T1000 (cell line): Measurements from ENCODE around the gene ACTR1A.

Source experiments
- DNase-seq: peaks from one replicate; lab custom pipeline; 2025; ENCODE audit warnings: mixed read lengths; lab: John Stamatoyannopoulos, UW

Gene ACTR1A

DNA sequence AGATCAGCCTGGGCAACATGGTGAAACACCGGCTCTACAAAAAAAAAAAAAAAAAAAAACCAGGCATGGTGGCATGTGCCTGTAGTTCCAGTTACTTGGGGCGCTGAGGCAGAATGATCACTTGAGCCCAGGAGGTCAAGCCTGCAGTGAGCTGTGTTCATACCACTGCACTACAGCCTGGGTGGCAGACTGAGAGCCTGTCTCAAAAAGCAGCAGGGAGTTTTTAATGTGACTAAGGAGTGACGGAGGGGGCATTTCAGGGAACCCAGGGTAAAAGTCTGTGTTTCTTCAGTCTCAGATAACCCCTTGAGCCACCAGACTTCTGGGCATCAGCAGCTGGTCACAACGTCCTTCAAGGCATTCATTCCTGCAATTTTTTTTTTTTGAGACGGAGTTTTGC is 49.0 kb downstream of the ACTR1A start:
- no peak for DNase-seq

DNA sequence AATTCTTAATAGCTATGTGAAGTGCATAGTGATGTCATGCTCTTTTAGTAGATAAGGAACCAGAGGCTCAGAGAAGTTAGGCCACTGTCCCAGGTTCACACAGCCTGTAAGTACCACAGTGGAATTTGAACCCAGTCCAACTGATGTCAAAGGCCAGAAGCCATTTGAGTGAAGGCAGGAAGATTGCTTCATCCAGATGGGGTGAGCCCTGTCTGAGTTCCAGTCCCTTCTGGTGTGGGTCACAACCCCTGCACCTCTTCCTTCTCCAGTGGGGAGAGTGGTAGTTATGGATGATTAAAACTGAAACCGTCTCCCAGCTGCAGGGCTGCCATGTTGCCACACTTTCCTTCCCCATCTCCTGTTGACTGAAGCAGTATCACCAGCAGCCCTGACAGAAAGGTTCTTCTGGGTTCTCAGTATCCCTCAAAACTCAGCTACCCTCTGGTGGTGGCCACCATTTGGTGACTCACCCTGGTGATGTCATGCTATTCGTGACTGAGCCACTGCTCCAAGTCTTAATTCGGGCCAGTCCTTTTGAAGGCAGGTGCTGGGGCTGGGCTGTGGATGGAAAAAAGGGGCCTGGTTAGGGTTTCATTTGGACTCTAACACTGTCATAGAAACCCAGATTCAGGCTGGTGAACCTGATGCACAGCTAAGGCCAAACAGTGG is 49.7 kb downstream of the ACTR1A start:
- DNase-seq = no peak

DNA sequence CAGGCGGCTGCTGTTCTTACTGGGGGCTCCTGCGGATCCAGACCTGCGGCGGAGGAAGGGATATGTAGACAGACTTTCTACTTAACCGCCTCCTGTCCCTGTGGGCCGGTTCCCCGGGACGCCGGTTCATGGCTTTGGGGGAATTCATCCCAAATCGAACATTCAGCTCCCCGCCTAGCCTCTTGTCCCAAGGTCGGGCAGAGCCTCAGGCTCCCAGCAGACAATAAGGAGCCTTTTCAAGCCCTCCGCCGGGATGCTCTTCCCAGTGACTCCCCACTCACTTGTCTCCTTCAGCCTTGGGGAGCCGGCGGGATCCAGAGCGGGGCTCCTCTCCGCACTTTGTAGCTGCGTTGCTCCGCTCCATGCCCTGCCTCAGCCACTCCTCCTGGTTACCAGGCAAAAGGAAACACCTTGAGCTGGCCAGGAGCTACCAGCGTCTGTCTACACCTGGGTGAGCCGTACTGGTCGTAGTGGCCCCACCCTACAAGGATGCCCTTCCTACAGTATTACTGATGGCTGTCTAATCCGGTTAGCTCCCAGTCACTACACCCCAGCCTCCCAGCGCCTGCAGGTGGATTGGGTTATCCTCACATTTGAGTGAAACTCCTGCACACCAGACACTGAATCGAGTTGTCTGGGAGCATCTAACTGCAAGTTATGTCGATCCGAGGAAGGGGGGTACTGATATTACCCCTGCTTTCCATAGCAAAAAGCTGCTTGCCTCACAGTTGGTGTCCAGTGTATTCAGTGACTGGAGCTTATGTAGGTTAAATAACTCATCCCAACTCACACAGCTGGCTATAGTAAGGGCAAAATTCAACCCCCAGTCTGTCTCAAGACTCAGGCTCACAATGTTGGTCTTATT is 51.2 kb downstream of the ACTR1A start, which contains the start of gene C10orf95:
C10orf95 (minus strand) TSS at position 439 of the 865 bp plus-strand sequence. CDS start 450 bp downstream, outside the sequence.
- DNase-seq = no peak

DNA sequence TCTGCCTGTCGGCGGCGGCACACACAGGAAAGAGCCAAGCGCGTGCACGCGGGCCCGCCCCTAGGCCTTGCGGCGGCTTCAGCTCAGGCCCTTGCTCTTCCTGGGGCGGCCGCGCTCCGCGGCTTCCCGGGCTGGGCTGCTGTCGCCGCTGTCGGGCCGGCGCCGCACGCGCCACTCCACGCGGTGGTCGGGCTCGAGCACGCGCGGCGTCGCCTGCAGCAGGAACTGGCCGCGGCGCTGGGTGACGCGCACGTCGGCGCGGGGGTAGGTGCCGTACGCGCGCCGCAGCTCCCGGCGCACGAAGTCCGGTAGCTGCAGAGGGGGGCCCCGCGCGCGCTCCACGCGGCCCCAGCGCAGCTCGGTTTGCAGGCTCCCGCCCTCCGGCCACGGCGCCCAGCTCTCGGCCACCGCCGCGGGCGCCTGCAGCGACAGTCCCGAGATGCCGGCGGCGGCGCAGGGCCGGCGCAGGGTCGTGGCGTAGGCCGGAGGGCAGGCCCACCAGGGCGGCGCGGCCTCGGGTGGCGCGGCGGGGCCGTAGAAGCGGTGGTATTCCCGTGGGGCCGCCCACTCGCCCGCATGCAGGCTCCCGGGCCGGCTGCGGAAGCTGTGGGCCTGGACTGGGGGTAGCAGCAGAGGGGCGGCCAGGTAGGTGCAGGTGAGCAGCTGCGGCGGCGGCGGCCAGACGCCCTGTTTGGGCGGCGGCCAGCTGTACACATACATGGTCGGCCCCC is 52.0 kb downstream of the ACTR1A start:
- peak; percentile 17 for DNase-seq

DNA sequence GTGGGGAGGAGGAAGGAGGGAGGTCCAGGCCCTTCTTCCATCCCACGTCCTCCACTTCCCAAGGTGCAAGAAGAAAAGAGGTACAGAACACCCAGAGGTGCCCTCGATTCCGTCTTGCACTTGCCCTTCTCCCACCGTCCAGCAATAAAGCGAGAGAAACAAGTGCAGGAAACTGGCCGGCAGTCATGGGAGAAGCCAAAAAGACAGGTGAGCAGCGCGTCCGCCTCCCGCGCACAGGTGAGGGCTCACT is 52.5 kb downstream of the ACTR1A start:
- DNase-seq = no peak

DNA sequence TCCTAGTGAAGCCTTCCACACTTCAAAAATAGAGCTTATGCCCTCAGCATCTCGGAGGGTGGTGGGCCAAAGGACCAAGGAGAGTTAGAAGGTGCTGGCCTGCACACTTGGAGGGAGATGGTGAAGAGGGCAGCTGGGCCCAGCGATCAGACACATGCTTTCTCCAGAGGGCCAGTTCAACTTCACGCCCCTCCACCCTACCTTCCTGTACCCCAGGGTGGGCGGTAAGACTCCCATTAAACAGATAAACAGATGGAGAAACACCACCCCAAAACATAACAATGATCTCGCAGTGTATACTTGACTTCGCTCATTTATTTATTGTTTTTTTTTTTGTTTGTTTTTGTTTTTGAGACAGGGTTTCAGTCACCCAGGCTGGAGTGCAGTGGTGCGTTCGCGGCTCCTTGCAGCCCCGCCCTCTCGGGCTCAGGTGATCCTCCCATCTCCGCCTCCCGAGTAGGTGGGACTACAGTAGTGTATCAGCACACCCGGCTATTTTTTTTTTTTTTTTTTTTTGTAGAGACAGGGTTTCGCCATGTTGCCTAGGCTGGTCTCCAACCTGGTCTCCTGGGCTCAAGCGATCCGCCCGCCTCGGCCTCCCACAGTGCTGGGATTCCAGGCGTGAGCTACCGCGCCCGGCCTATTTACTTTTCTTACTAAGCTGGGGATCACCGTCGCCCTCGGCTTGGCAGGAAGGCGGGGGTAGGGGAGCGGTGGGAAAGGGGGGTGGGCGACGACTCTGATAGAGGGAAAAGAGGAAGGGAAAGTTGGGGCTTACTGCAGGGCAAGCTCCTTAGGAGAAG is 53.0 kb downstream of the ACTR1A start:
- no peak for DNase-seq

DNA sequence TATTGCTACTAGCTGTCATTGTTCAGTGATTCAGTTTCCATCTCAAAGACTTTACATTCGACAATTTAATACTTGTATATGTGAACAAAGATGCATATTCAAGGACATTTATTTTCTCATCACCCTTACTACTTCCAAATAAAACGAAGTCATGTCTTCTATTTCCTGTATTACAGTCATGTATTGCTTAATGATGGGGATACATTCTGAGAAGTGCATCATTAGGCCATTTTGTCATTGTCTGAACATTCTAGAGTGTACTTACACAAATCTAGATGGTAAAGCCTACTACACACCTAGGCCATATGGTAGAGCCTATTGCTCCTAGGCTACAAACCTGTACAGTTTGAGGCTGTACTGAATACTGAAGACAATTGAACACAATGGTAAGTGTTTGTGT is 57.7 kb downstream of the ACTR1A start:
- DNase-seq = no peak

DNA sequence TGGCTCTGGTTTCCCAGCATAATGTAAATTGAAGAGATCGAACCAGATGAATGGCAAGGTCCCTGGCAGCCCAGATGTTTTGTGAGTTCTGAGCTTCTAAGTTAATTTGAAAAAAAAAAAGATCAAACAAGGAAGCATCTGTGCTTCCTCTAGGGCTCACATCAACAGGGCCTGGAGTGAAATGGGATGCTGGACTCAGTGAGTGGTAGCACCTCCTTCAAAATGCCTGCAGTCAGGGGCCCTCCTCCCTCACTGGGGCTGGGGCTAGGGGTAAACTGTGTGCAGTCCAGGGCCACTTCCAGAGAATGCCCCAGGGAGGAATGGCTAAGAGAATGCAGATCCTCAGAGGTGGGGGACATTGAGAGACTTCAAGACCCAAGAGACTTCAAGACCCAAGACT is 64.1 kb downstream of the ACTR1A start:
- no peak for DNase-seq

DNA sequence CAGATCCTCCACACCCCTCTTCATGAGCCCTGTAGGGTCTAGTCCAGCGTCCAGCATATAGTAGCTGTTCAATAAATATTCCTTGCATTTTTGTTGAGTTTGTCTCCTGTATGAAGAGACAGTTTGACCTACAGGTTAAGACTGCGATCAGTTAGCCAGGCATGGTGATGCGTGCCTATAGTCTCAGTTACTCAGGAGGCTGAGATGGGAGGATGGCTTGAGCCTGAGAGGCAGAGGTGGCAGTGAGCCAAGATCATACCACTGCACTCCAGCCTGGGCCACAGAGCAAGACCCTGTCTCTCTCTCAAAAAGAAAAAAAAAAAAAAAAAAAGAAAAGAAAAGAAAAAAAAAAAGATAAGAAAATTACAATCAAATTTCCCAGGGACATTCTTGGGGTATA is 65.0 kb downstream of the ACTR1A start:
- DNase-seq = no peak

DNA sequence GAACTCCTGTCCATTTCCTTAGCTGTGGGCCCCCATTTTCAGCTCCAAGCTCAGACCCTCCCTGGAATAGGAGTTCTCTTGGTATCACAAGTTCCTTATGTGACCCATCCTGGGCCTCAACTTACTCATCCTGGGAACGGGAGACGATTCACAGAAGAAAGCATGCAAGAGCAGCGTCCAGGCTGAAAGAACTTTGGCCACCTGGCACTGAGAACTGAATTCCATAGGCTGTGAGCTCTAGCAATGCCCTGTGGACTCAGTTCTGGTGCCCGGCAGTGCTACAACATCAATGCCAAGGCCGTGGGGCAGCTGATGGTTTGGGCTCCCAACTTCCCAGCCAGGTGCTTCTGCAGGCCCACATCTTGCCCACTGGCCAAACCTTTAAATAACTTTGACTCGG is 66.2 kb downstream of the ACTR1A start:
- no peak for DNase-seq

DNA sequence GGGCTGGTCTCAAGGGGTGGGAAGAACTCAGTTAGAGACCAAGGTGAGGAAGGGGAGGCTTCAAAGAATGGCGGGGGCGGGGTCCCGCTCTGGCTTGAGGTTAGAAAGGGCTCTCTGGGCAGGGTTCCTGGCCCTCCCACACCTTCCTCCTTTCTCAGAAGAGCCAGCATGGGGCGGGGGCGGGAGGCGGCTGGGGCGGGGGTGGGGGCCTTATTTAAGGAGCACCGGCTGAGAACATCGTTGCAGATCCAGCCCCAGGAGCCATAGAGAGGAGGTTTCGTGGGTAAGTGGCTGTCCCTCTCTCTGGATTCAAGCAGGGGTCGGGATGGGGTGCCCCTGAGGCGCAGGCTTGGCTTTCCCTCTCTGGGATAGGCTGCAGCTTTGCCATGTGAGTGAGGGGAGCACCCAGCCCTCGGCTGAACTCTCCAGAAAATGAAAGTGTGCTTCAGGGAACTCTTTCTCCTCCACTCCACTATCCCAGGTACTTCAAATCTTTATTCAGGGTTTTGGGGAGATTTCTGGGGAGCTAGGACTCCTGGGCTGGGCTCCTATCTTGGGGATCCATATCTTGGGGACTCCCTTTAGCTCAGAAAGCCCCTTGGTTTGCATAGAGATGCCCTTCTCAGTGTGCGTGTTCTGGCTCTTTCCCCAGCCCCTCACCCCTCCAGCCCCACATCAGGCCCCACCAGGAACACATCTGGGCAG is 66.8 kb downstream of the ACTR1A start:
- DNase-seq = no peak

DNA sequence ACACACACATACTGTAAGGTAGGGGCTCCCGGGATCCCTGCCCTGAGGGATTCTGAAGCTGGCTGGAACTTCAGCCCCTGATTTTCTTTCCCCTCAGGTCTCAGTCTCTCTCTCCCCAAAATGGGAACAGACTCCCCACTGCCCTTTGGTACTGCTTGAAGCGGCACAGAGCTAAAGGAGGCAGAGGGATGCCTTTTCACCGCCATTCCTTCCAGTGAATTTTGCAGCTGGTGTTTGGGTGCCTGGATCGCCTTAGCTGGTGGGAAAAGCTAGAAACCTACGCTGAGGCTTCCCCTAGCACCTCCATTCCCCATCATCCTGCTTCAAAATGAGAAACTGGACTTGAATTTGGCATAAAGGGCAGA is 67.4 kb downstream of the ACTR1A start:
- DNase-seq = no peak

DNA sequence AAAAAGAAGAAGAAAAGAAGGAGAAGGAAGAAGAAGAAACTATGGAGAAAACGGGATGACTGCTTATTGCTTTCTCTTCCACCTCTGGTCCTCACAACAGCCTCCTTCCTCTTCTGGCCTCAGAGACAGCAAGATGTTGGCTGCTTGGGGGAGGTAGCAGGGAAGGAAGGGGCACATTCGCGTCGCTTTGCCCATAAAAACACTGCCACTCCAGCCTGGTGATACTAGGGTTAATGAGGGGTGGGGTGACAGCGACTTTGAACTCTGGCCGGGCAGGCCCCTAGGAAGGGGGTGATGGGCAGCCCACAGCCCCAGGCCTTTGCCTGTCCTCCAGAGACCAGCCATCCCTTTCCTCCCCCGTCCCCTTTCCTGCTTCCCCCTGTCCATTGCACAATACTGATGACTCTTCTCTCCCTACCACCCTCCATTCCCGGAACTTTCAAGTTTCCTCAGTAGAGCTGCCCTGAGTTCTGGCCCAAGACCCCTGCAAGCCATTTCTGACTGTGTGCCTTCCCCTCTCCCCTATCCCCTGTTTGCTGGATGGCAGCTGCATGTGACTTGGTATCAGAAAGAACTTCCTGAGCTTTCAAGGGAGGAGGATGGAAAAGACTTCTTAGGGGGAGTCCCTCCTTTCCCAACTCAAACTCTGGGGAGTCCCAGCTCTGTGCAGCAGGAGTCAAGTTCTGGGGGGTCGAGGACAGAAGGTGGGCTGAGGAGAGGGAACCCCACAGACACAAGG is 67.9 kb downstream of the ACTR1A start:
- DNase-seq = no peak

DNA sequence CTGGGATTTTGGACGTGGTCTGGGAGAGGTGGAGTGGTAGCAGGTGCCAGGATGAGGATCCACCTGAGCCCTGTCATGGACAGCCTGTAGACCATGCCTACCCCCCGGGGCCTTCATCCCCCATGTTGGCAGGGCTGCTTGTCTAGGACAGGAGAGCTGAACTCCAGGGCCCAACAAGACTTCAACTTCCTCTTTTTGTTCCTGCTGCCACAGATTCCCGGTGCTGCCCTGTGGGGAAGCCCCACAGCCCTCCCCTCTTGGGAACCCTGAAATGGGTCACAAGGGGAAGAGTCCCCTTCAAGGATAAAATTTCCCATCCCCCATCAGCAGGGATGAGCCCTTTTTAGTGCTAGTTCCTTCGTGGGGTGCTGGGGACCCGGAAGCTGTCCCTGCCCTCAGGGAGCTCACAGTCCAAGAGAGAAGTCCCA is 68.9 kb downstream of the ACTR1A start:
- no peak for DNase-seq

DNA sequence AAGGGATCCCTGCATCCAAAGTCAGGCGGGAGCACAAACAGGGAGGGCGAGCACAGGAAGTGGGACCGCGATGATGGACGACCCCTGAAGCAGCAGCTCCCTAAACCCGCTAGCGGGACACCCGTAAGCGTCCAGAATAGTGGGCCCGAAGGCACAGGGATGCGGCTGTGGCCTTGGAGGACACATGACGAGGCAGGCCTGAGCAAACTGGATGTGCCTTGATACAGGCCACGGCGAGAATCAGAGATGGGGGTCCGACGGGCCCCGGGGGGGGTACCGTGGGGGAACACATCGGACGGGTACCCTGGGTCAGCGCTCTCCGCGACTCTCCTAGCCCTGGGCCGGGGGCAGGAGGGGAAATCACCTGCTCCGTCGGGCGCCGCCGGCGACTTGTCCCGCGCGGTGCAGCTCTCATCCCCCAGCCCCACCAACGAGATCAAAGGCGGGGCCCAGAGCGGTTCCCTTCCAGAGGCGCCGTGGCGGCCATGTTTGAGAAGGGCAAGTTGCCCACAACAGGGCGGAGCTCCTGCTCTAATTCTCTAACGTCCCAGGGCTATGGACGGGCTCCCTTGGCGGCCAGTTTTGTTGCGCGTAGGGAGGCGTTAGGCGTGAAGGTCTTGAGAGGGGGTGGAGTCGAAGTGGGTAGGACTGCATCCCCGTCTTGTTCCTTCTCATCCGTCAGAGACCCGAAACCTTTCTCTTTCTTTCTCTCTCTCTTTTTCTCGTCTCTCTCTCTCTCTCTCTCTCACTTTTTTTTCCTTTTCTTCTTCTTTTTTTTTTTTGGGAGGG is 70.2 kb downstream of the ACTR1A start, which contains the start of gene CUEDC2:
CUEDC2 (minus strand) TSS at position 413 of the 789 bp plus-strand sequence. CDS start 7,386 bp downstream, outside the sequence.
- peak; percentile 93 for DNase-seq

DNA sequence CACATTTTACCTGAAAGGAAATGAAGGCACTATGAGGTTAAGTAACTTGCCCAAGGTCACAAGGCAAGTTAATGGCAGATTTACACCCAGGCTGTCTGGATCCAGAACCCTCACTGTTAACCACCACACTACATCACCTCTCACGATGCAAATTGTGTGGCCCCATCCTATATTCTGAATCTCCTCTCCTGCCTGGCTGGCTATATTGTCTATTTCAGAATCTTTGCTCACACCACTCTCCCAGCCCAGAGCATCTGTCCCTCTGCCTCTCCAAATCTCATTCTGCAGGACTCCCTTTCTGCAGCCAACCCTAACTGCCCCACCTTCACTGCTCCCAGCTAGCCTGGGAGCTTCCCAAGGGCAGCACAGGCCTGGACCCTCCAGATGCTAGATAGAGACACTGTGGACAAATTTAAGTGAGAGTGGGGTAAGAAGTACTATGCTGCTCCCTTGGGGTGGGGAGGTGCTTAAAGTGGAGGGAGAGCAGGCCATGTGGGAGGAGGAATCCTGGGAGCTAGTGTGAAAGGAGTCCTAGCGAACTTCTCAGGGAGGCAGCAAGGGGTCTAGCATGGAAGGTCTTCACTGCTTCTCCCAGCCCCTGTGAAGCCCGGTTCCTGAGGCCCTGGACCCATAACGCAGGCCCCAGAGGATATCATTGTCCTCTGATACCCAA is 70.9 kb downstream of the ACTR1A start:
- DNase-seq = no peak

DNA sequence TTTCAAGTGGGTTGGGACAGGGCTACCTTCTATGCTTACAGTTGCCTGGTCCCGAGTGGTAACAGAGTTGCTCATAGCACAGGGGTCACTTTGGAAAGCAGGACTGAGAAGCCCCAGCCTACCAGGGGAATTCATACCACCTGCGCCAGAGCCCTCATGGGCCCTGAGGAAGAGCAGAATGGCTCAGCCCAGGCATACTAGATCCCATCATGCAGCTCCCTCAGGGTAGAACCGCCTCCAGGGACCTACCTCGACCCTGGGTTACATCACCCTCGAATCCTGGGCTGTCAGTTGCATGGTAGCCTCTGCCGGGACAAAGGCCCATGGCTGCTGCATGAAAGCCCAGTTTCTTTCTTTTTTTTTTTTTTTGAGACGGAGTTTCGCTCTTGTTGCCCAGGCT is 73.0 kb downstream of the ACTR1A start:
- DNase-seq = no peak
